H1 (cell line): ENCODE results near the gene TPSAB1. TPM values are rescaled to one million over a fixed set of nuclear protein-coding genes. Genes with fewer than 3 reads are reported as not detected.

Experiments used
- CTCF ChIA-PET: fragments of 300-600 bp; sonication (Branson Sonifier 250); formaldehyde crosslinking; loops from one replicate; lab custom pipeline; 2021; ENCODE audit not compliant: partially characterized antibody; lab: Charles Lee
- POLR2A ChIA-PET: fragments of 300-600 bp; sonication (Branson Sonifier 250); formaldehyde crosslinking; loops from one replicate; lab custom pipeline; 2021; ENCODE audit warnings: inconsistent platforms; ENCODE audit not compliant: partially characterized antibody; lab: Charles Lee
- DNase-seq, 2 experiments: peaks; one replicate each; pipeline versions ENCODE4 v3.0.0 to v3.0.0-alpha.2; 2010 to 2022; ENCODE audit warnings: low spot score in 2 of 2, low read depth in 1 of 2, mixed read lengths in 1 of 2
- FAIRE-seq: peaks from 2 replicates; lab custom pipeline; 2011; peaks lifted over from hg19 to GRCh38; lab: Jason Lieb, UNC
- H2AFZ ChIP-seq: 2 replicates; pipeline ENCODE4 v1.8.1; 2012; ENCODE audit warnings: low read length, inconsistent platforms
- H2AK5ac ChIP-seq: 2 replicates; pipeline ENCODE4 v1.6.1; 2013; ENCODE audit warnings: low read depth, low read length
- H2BK120ac ChIP-seq: replicated peaks from 2 replicates; pipeline ENCODE3; 2013; ENCODE audit warnings: low read depth, low read length, inconsistent platforms
- H2BK12ac ChIP-seq: 2 replicates; pipeline ENCODE4 v1.6.1; 2013; ENCODE audit warnings: low read depth, low read length
- H2BK15ac ChIP-seq: 2 replicates; pipeline ENCODE4 v1.6.1; 2013; ENCODE audit warnings: low read length
- H2BK20ac ChIP-seq: 2 replicates; pipeline ENCODE4 v1.6.1; 2013; ENCODE audit warnings: low read length
- H2BK5ac ChIP-seq: 2 replicates; pipeline ENCODE4 v1.6.1; 2013; ENCODE audit warnings: low read depth, low read length
- H3K14ac ChIP-seq: 2 replicates; pipeline ENCODE4 v1.6.1; 2013; ENCODE audit warnings: inconsistent platforms; ENCODE audit not compliant: insufficient read length
- H3K18ac ChIP-seq: 2 replicates; pipeline ENCODE4 v1.6.1; 2013; ENCODE audit warnings: low read length; ENCODE audit errors: extremely low read depth
- H3K23ac ChIP-seq: 2 replicates; pipeline ENCODE4 v1.6.1; 2013; ENCODE audit warnings: inconsistent platforms; ENCODE audit not compliant: insufficient read length
- H3K23me2 ChIP-seq: 2 replicates; pipeline ENCODE4 v1.6.1; 2013; ENCODE audit warnings: low read depth, low read length
- H3K27ac ChIP-seq: 2 replicates; pipeline ENCODE4 v1.6.1; 2011; ENCODE audit warnings: low read depth, low read length, inconsistent platforms
- H3K27me3 ChIP-seq, 4 experiments: replicated peaks in 1 of 4; 1 replicate in 1 of 4; 2 replicates in 3 of 4; pipeline versions ENCODE4 v1.6.1 to v1.8.1; 2011 to 2013; ENCODE audit warnings: low read length in 3 of 4, mild to moderate bottlenecking in 3 of 4, inconsistent platforms in 2 of 4, mixed read lengths in 2 of 4, moderate library complexity in 1 of 4; ENCODE audit not compliant: control insufficient read depth in 3 of 4, insufficient read depth in 3 of 4; ENCODE audit errors: extremely low read depth in 1 of 4
- H3K36me3 ChIP-seq, 4 experiments: 2 replicates each; pipeline versions ENCODE4 v1.6.1 to v1.8.1; 2011 to 2013; ENCODE audit warnings: mild to moderate bottlenecking in 4 of 4, low read length in 3 of 4, moderate library complexity in 2 of 4, control low read depth in 1 of 4, inconsistent platforms in 1 of 4; ENCODE audit not compliant: insufficient read depth in 4 of 4, control insufficient read depth in 2 of 4
- H3K4ac ChIP-seq: replicated peaks from 2 replicates; pipeline ENCODE3; 2013; ENCODE audit warnings: low read length, low read depth, mixed read lengths, inconsistent platforms; ENCODE audit not compliant: insufficient read length
- H3K4me1 ChIP-seq, 4 experiments: replicated peaks in 1 of 4; 1 replicate in 1 of 4; 2 replicates in 3 of 4; pipeline versions ENCODE4 v1.6.1 to v1.8.1; 2011 to 2013; ENCODE audit warnings: low read length in 3 of 4, inconsistent platforms in 2 of 4, mixed read lengths in 1 of 4; ENCODE audit not compliant: insufficient read depth in 4 of 4, control insufficient read depth in 3 of 4
- H3K4me2 ChIP-seq, 2 experiments: 2 replicates each; pipeline versions ENCODE4 v1.6.1 to v1.8.1; 2011 to 2013; ENCODE audit warnings: low read depth in 2 of 2, low read length in 2 of 2, control low read depth in 1 of 2, inconsistent platforms in 1 of 2, mild to moderate bottlenecking in 1 of 2; ENCODE audit not compliant: insufficient read depth in 1 of 2
- H3K4me3 ChIP-seq, 4 experiments: fragments of 200-600, 300-600 bp in 1 of 4; sonication (generic), shearing (Covaris generic), sonication (Bioruptor Twin) in 1 of 4; 2 replicates each; pipeline versions ENCODE4 v1.5.1 to v1.8.1; 2011 to 2016; ENCODE audit warnings: low read length in 4 of 4, low read depth in 3 of 4, control low read depth in 2 of 4, inconsistent platforms in 2 of 4, mild to moderate bottlenecking in 2 of 4, mixed read lengths in 1 of 4, moderate library complexity in 1 of 4; ENCODE audit not compliant: insufficient read depth in 2 of 4; ENCODE audit errors: extremely low read depth in 1 of 4
- H3K56ac ChIP-seq: replicated peaks from 2 replicates; pipeline ENCODE3; 2013; ENCODE audit warnings: low read depth, mild to moderate bottlenecking, mixed read lengths, low read length, inconsistent platforms; ENCODE audit not compliant: insufficient read length
- H3K79me1 ChIP-seq: 2 replicates; pipeline ENCODE4 v1.6.1; 2013; ENCODE audit warnings: low read depth, low read length, control low read depth
- H3K79me2 ChIP-seq, 2 experiments: 2 replicates each; pipeline versions ENCODE4 v1.6.1 to v1.8.1; 2012 to 2013; ENCODE audit warnings: low read length in 2 of 2, mild to moderate bottlenecking in 2 of 2, inconsistent platforms in 1 of 2; ENCODE audit not compliant: insufficient read depth in 2 of 2, control insufficient read depth in 1 of 2
- H3K9ac ChIP-seq, 4 experiments: replicated peaks in 1 of 4; 1 replicate in 1 of 4; 2 replicates in 3 of 4; pipeline versions ENCODE4 v1.6.1 to v1.8.1; 2011 to 2013; ENCODE audit warnings: low read depth in 3 of 4, low read length in 3 of 4, control low read depth in 2 of 4, mild to moderate bottlenecking in 2 of 4, moderate library complexity in 2 of 4, inconsistent platforms in 1 of 4; ENCODE audit errors: extremely low read depth in 1 of 4
- H3K9me3 ChIP-seq, 2 experiments: 2 replicates each; pipeline versions ENCODE4 v1.6.1 to v1.8.1; 2012 to 2013; ENCODE audit warnings: mild to moderate bottlenecking in 2 of 2, moderate library complexity in 2 of 2, control low read depth in 1 of 2, inconsistent platforms in 1 of 2, low read depth in 1 of 2, low read length in 1 of 2, mixed read lengths in 1 of 2; ENCODE audit not compliant: insufficient read depth in 2 of 2
- H4K20me1 ChIP-seq, 2 experiments: replicated peaks in 1 of 2; 2 replicates each; pipeline versions ENCODE3 to v1.8.1; 2011 to 2013; ENCODE audit warnings: inconsistent platforms in 2 of 2, low read length in 2 of 2, mild to moderate bottlenecking in 1 of 2; ENCODE audit not compliant: insufficient read depth in 2 of 2, control insufficient read depth in 1 of 2
- H4K5ac ChIP-seq: 2 replicates; pipeline ENCODE4 v1.6.1; 2013; ENCODE audit warnings: low read length, low read depth, mixed read lengths, inconsistent platforms; ENCODE audit not compliant: insufficient read length
- H4K8ac ChIP-seq: 2 replicates; pipeline ENCODE4 v1.8.0; 2013; ENCODE audit warnings: mild to moderate bottlenecking, moderate library complexity, low read length, inconsistent platforms; ENCODE audit not compliant: insufficient read depth; ENCODE audit errors: extremely low read depth
- H4K91ac ChIP-seq: replicated peaks from 2 replicates; pipeline ENCODE3; 2013; ENCODE audit warnings: low read length, mixed read lengths, inconsistent platforms; ENCODE audit not compliant: insufficient read length
- EZH2 ChIP-seq: fragments of 200-600 bp; sonication (generic); IDR thresholded peaks from 2 replicates; pipeline ENCODE4 v1.7.1; 2012; ENCODE audit warnings: low read depth, mild to moderate bottlenecking, moderate library complexity, low read length, inconsistent platforms; ENCODE audit not compliant: severe bottlenecking
- NRF1 ChIP-seq: IDR thresholded peaks from 2 replicates; pipeline ENCODE4 v1.6.1; 2011; ENCODE audit warnings: mild to moderate bottlenecking, low read depth, low read length, improper control_type of control experiment
- RNF2 ChIP-seq: fragments of 200-900, 300-1000 bp; sonication (generic); IDR thresholded peaks from 2 replicates; pipeline ENCODE4 v1.7.1; 2016; ENCODE audit warnings: borderline replicate concordance, low read depth, mild to moderate bottlenecking, antibody characterized with exemption, low read length; ENCODE audit not compliant: poor library complexity, severe bottlenecking; ENCODE audit errors: missing control alignments
- SAP30 ChIP-seq: fragments of 300-600 bp; sonication (generic); IDR thresholded peaks from 2 replicates; pipeline ENCODE4 v1.7.1; 2012; ENCODE audit warnings: low read length, moderate library complexity, mild to moderate bottlenecking, inconsistent platforms; ENCODE audit not compliant: insufficient read depth, insufficient replicate concordance
- SIRT6 ChIP-seq: IDR thresholded peaks from one replicate; pipeline ENCODE4 v1.7.1; 2012; ENCODE audit warnings: low read length, inconsistent platforms
- SP4 ChIP-seq: IDR thresholded peaks from 2 replicates; pipeline ENCODE4 v1.6.1; 2012; ENCODE audit warnings: low read length, inconsistent platforms
- WGBS, 2 experiments: shearing (Covaris generic) in 1 of 2; methylation state at CpG; one replicate each; pipeline versions ENCODE4 v1.1.6 to v1.1.7; 2013 to 2015; ENCODE audit warnings: low lambda C conversion rate in 2 of 2, mixed read lengths in 2 of 2, inconsistent platforms in 1 of 2, low coverage in 1 of 2, missing lambda C conversion rate in 1 of 2; ENCODE audit not compliant: insufficient replicate concordance in 2 of 2, insufficient coverage in 1 of 2, insufficient read length in 1 of 2; ENCODE audit errors: extremely low coverage in 1 of 2, missing lambda C conversion rate in 1 of 2; 5-methylcytosine and 5-hydroxymethylcytosine counted together
- polyA plus RNA-seq, 7 experiments: library from polyadenylated mRNA; depleted of rRNA in 3 of 7; stranded (reverse) in 5 of 7; unstranded in 2 of 7; fragments of >200 nt in 5 of 7; fragments of 200-250 nt in 2 of 7; gene quantifications; 1 replicate in 5 of 7; 2 replicates in 1 of 7; 4 replicates in 1 of 7; pipeline versions ENCODE4 v1.2.1 to v1.2.3, GENCODE V29; 2011 to 2013; ENCODE audit warnings: missing spikeins in 2 of 7, mixed read lengths in 2 of 7
- total RNA-seq: library from RNA; stranded (reverse); fragmentation: NEBNext Ultra II Directional; extraction: Animal tissue kit (Norgen Biotek cat#: 25700); gene quantifications from 2 replicates; pipeline ENCODE4 v1.2.1, GENCODE V29; 2021
- TF ChIP-seq, protein P1 (sequence below), 3 experiments: IDR thresholded peaks; 1 replicate in 2 of 3; 2 replicates in 1 of 3; pipeline versions ENCODE4 v1.5.1 to v1.6.1; 2011; ENCODE audit warnings: low read length in 3 of 3, mild to moderate bottlenecking in 3 of 3, inconsistent platforms in 2 of 3, low read depth in 1 of 3, moderate library complexity in 1 of 3; ENCODE audit not compliant: insufficient read depth in 1 of 3; ENCODE audit errors: control extremely low read depth in 1 of 3
- TF ChIP-seq, protein P2 (sequence below): IDR thresholded peaks from 2 replicates; pipeline ENCODE4 v1.6.1; 2011; ENCODE audit warnings: low read length, improper control_type of control experiment

TPSAB1 gene
- total and polyA plus RNA-seq, 2 of the 8 experiments (the other 6 are each of a cell fraction or from before 2014, with no cell fraction given), result 0.09 TPM; not detected in 1

DNA sequence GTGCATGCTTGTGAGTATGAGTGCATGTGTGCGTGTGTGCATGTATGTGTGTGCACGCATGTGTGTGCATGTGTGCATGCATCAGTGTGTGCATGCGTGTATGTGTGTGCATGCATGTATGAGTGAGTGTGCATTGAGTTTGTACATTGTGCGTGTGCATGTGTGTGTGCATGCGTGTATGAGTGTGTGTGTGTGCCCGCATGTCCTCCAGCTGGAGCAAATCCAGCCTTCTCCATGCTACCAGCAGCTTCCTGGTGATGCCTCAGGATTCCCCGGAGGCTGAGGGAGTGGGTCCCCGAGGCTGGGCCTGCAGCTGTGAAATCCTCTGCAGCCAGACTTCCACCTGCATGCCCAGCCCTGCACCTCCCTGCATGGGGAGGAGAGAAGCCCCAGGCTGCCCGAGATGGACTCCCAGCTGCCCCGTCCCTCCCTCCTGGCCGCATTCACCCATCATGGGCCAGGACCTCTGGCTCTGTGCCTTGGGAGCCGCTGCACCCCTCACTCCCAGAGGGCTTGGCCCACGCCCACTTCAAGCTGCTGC, 24.7 kb downstream of the TPSAB1 start:
- no peaks in the 10 kb centered on the region; a peak in 1 of 8 replicates for H3K36me3 ChIP-seq
- no peak overlapping the region for H3K9ac ChIP-seq
- H4K20me1 ChIP-seq, result peaks cover 0 to 7% of the 10 kb centered on the region in 2 experiments
- H3K9me3 ChIP-seq, result peaks cover 0 to 2% of the 10 kb centered on the region in 2 experiments; a peak in 2 of 4 replicates
- DNase-seq (no peak), FAIRE-seq (no peak)
- H2BK5ac ChIP-seq, result 0 out of 2 replicates have a peak overlapping the region, but pooled peaks have one; percentile 6
- CTCF ChIA-PET, result interaction anchor here (0.9 kb wide), 1 partner anchor 37 kb away, joined by 3 read pairs; no protein-coding TSS in a partner anchor
- no peak overlapping the region; the same call in 1 of the 2 replicates for H2BK12ac ChIP-seq
- H3K4me2 ChIP-seq, result no peak overlapping the region
- no peak overlapping the region for H2AK5ac ChIP-seq
- H2BK120ac ChIP-seq, result no peak overlapping the region
- no peak overlapping the region for H3K56ac ChIP-seq
- H4K5ac ChIP-seq, result no peak overlapping the region
- H3K79me2 ChIP-seq, result no peaks in the 10 kb centered on the region
- no peak overlapping the region for H3K18ac ChIP-seq
- no peak overlapping the region for H3K4me3 ChIP-seq
- no peak overlapping the region for H3K23ac ChIP-seq
- H3K4ac ChIP-seq, result no peak overlapping the region
- peaks cover 3% of the 10 kb centered on the region; the same call in 1 of the 2 replicates for H3K23me2 ChIP-seq
- H3K14ac ChIP-seq, result no peak overlapping the region
- no peak overlapping the region for H2BK15ac ChIP-seq
- H3K79me1 ChIP-seq, result no peaks in the 10 kb centered on the region; the same call in 1 of the 2 replicates
- peak overlapping the region; percentile 23; the same call in 1 of the 2 replicates for H4K8ac ChIP-seq
- H4K91ac ChIP-seq, result peak overlapping the region; percentile 39
- 87% methylated on average over 11 of the region's 13 CpGs; no CpG with 5 or more reads in 1 of the 2 experiments for WGBS, 2 experiments
- peaks cover 0 to 2% (median 0%) of the 10 kb centered on the region in 4 experiments; a peak in 2 of 7 replicates for H3K4me1 ChIP-seq
- H3K27me3 ChIP-seq, result peaks cover 0 to 14% (median 6%) of the 10 kb centered on the region in 4 experiments; a peak in 4 of 7 replicates
- no peak overlapping the region for H2BK20ac ChIP-seq
- POLR2A ChIA-PET, result interaction anchor here (1.0 kb wide), 1 partner anchor 11 kb away, joined by 3 read pairs; no protein-coding TSS in a partner anchor
- no peak overlapping the region for H3K27ac ChIP-seq
- H2AFZ ChIP-seq, result no peak overlapping the region
- TF ChIP-seq NRF1, result no peak
- no peak for TF ChIP-seq EZH2
- TF ChIP-seq RNF2, result no peak
- TF ChIP-seq SP4, result no peak
- TF ChIP-seq, protein P1, sequence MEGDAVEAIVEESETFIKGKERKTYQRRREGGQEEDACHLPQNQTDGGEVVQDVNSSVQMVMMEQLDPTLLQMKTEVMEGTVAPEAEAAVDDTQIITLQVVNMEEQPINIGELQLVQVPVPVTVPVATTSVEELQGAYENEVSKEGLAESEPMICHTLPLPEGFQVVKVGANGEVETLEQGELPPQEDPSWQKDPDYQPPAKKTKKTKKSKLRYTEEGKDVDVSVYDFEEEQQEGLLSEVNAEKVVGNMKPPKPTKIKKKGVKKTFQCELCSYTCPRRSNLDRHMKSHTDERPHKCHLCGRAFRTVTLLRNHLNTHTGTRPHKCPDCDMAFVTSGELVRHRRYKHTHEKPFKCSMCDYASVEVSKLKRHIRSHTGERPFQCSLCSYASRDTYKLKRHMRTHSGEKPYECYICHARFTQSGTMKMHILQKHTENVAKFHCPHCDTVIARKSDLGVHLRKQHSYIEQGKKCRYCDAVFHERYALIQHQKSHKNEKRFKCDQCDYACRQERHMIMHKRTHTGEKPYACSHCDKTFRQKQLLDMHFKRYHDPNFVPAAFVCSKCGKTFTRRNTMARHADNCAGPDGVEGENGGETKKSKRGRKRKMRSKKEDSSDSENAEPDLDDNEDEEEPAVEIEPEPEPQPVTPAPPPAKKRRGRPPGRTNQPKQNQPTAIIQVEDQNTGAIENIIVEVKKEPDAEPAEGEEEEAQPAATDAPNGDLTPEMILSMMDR (IDR thresholded peaks at IDR 0.05; ENCODE audit: control extremely low read depth in 1 of 3, insufficient read depth in 1 of 3, low read depth in 1 of 3, low read length in 3 of 3), result no peak
- TF ChIP-seq SAP30, result no peak
- TF ChIP-seq, protein P2, sequence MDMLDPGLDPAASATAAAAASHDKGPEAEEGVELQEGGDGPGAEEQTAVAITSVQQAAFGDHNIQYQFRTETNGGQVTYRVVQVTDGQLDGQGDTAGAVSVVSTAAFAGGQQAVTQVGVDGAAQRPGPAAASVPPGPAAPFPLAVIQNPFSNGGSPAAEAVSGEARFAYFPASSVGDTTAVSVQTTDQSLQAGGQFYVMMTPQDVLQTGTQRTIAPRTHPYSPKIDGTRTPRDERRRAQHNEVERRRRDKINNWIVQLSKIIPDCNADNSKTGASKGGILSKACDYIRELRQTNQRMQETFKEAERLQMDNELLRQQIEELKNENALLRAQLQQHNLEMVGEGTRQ, result no peak
- TF ChIP-seq SIRT6, result no peak
